Measurements from ENCODE around the gene KIF21B. TPM values are rescaled to one million over a fixed set of nuclear protein-coding genes. Genes with fewer than 3 reads are reported as not detected.
"Not testable (repeated sequence)": the region's sequence is repeated elsewhere in the genome, so short reads cannot be mapped to it uniquely, and the experiment has no call there.

Gene KIF21B
- total and polyA plus RNA-seq, 2 of the 4 experiments (the other 2 are of a cell fraction): 0.36 to 0.55 TPM

- TF ChIP-seq BHLHE40 (IDR thresholded peaks at IDR 0.05; ENCODE audit: low read depth, low read length): no peak
Observed at GRCh38 chr1:200966934-200967333, 56.6 kb downstream of the KIF21B start (continued).

DNA sequence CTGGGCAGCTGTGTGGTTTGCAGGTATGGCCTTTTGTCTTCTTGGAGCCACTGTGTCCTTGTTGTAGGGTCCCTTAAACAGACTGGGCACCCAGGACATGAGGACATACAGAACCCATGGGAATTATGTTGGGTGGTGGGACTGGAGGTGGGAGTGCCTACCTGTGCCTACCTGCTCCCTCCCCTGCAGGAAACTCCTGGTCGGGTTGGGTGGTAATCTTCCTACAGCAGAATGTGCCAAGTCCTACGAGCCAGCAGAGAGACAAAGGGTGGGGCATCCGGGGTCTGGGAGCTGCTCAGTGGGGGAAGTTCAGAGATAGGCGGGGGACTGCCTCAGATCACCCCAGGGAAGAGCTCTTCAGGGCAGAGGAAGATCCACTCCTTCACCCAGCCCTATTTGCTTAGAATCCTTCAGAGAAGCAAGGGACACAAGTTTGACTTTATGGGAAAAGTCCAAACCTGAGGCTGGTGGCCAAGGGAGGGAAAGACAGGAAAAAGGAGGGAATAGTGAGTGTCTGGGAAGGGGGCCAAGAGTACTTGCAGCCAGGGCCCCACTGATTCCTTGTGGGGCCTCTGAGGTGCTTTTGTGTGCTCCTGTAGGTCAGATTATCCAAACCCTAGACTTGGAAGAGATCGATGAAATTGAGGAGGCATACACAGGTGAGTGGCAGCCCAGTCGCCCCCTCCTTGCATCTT lies 58.3 kb downstream of the KIF21B start:
- dilution Hi-C loops (cut with HindIII; ENCODE audit: low sequenced_read_pairs, unreplicated experiment): no loop called here
- Histone ChIP-seq H3K18ac (ENCODE audit: low read depth, low read length) (no peak overlapping the region), H3K23ac (ENCODE audit: low read depth, low read length) (no peak overlapping the region), H3K4me2 (ENCODE audit: low read depth, low read length) (no peak overlapping the region), H3K27ac (ENCODE audit: insufficient read depth, low read length) (no peak overlapping the region), H3K9ac (ENCODE audit: low read depth, low read length) (no peak overlapping the region), H3K9me3 (ENCODE audit: control insufficient read depth, insufficient read depth, low read length) (no peaks in the 10 kb centered on the region), H3K14ac (replicated peaks; ENCODE audit: low read depth, low read length) (no peak overlapping the region), H3K9me1 (ENCODE audit: insufficient read depth, low read length) (no peaks in the 10 kb centered on the region), H4K5ac (ENCODE audit: low read depth, low read length) (no peak overlapping the region), H2AFZ (replicated peaks; ENCODE audit: low read length, poor library complexity) (no peak overlapping the region), H2BK20ac (ENCODE audit: low read depth, low read length) (no peak overlapping the region), H3K4ac (ENCODE audit: low read depth, low read length) (no peak overlapping the region), H3K27me3 (ENCODE audit: control insufficient read depth, insufficient read depth, low read length) (peaks cover 23% of the 10 kb centered on the region), H4K91ac (ENCODE audit: insufficient read depth, low read depth, low read length) (no peak overlapping the region), H2BK5ac (ENCODE audit: low read depth, low read length, poor library complexity, severe bottlenecking) (no peak overlapping the region), H2AK5ac (ENCODE audit: low read depth, low read length) (no peak overlapping the region), H3K4me1 (ENCODE audit: control insufficient read depth, insufficient read depth, low read length) (no peaks in the 10 kb centered on the region), H4K8ac (ENCODE audit: low read depth in 2 of 2, low read length in 2 of 2) (no peak overlapping the region), H2BK120ac (ENCODE audit: low read depth, low read length) (no peak overlapping the region), H2AK9ac (replicated peaks; ENCODE audit: low read depth, low read length, poor library complexity) (no peak overlapping the region), H2BK15ac (ENCODE audit: low read depth, low read length) (no peak overlapping the region), H3K79me1 (ENCODE audit: low read depth in 1 of 2, low read length in 2 of 2) (no peaks in the 10 kb centered on the region), H3K36me3 (ENCODE audit: control insufficient read depth, insufficient read depth, low read length) (no peaks in the 10 kb centered on the region), H3K4me3 (ENCODE audit: insufficient read depth, low read depth, low read length) (no peak overlapping the region), H4K20me1 (ENCODE audit: insufficient read depth, low read length) (no peaks in the 10 kb centered on the region), H3K56ac (ENCODE audit: extremely low read depth, insufficient read depth, low read length) (no peak overlapping the region)
- DNase-seq (no peak), ATAC-seq (ENCODE audit: low read depth) (no peak)
- TF ChIP-seq CEBPB (IDR thresholded peaks at IDR 0.05; ENCODE audit: low read depth, low read length) (no peak), POLR2A (IDR thresholded peaks at IDR 0.05; ENCODE audit: low read depth, low read length) (no peak), RCOR1 (IDR thresholded peaks at IDR 0.05; ENCODE audit: insufficient replicate concordance, low read length) (no peak), USF2 (IDR thresholded peaks at IDR 0.05; ENCODE audit: low read depth, low read length) (no peak), RFX5 (IDR thresholded peaks at IDR 0.05; ENCODE audit: low read depth, low read length) (no peak)
- CTCF ChIA-PET: no interaction called here
- in situ Hi-C loops (cut with MboI; ENCODE audit: low sequenced_read_pairs): no loop called here
- intact Hi-C loops (cut with micrococcal nuclease): no loop called here
- WGBS, 2 experiments (ENCODE audit: extremely low coverage in 2 of 2, insufficient read length in 1 of 2): 33% methylated on average over 1 of the region's 6 CpGs; no CpG with 5 or more reads in 1 of the 2 experiments
- BruUV-seq (replicated peaks): no TSS peak
- POLR2A ChIA-PET (ENCODE audit: unreplicated experiment): no interaction called here

DNA sequence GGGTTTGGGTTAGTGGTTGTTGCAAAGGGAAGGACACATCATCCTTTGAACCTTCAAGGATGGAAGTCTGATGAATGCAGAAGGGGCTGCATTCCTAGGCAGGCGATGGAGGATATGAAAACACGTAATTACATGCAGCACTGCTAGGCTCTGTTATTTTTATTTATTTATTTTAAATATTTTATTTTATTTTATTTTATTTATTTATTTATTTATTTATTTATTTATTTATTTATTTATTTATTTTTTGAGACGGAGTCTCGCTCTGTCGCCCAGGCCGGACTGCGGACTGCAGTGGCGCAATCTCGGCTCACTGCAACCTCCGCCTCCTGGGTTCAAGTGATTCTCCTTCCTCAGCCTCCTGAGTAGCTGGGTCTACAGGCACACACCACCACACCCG lies 59.6 kb downstream of the KIF21B start:
- H3K4me2 ChIP-seq (ENCODE audit: low read depth, low read length); H3K9me3 ChIP-seq (ENCODE audit: control insufficient read depth, insufficient read depth, low read length); H2AFZ ChIP-seq (replicated peaks; ENCODE audit: low read length, poor library complexity); H3K23ac ChIP-seq (ENCODE audit: low read depth, low read length); H3K14ac ChIP-seq (replicated peaks; ENCODE audit: low read depth, low read length); H3K4me3 ChIP-seq (ENCODE audit: insufficient read depth, low read depth, low read length); H3K4ac ChIP-seq (ENCODE audit: low read depth, low read length); POLR2A ChIA-PET (ENCODE audit: unreplicated experiment); H4K5ac ChIP-seq (ENCODE audit: low read depth, low read length); H3K56ac ChIP-seq (ENCODE audit: extremely low read depth, insufficient read depth, low read length); H2AK5ac ChIP-seq (ENCODE audit: low read depth, low read length); H3K27ac ChIP-seq (ENCODE audit: insufficient read depth, low read length); H2BK20ac ChIP-seq (ENCODE audit: low read depth, low read length); in situ Hi-C loops (cut with MboI; ENCODE audit: low sequenced_read_pairs); H2BK15ac ChIP-seq (ENCODE audit: low read depth, low read length); H4K91ac ChIP-seq (ENCODE audit: insufficient read depth, low read depth, low read length); H3K4me1 ChIP-seq (ENCODE audit: control insufficient read depth, insufficient read depth, low read length); intact Hi-C loops (cut with micrococcal nuclease); H2BK120ac ChIP-seq (ENCODE audit: low read depth, low read length); DNase-seq; H3K36me3 ChIP-seq (ENCODE audit: control insufficient read depth, insufficient read depth, low read length); H4K8ac ChIP-seq (ENCODE audit: low read depth in 2 of 2, low read length in 2 of 2); H3K9ac ChIP-seq (ENCODE audit: low read depth, low read length); H3K18ac ChIP-seq (ENCODE audit: low read depth, low read length); BruUV-seq (replicated peaks); H2BK5ac ChIP-seq (ENCODE audit: low read depth, low read length, poor library complexity, severe bottlenecking); H3K9me1 ChIP-seq (ENCODE audit: insufficient read depth, low read length); ATAC-seq (ENCODE audit: low read depth); dilution Hi-C loops (cut with HindIII; ENCODE audit: low sequenced_read_pairs, unreplicated experiment); H4K20me1 ChIP-seq (ENCODE audit: insufficient read depth, low read length); H2AK9ac ChIP-seq (replicated peaks; ENCODE audit: low read depth, low read length, poor library complexity); H3K79me1 ChIP-seq (ENCODE audit: low read depth in 1 of 2, low read length in 2 of 2): not testable (repeated sequence)
- peaks cover 29% of the 10 kb centered on the region for H3K27me3 ChIP-seq (ENCODE audit: control insufficient read depth, insufficient read depth, low read length)
- CTCF ChIA-PET: interaction anchor here (1.2 kb wide), 1 partner anchor 8 kb away, joined by 3 read pairs; no protein-coding TSS in a partner anchor
- whole genome bisulfite sequencing, 2 experiments (ENCODE audit: extremely low coverage in 2 of 2, insufficient read length in 1 of 2): no CpG with 5 or more reads among the region's 11 CpGs

Data from IMR-90 (cell line).